Activated CD8-positive, alpha-beta memory T cell treated with anti-CD3 and anti-CD28 coated beads, Interleukin-2, amount 10 ng/mL, durations not matched to agents 7 days and 5 days (primary cell): ENCODE data around the gene PRG2. TPM values are rescaled to one million over a fixed set of nuclear protein-coding genes. Genes with fewer than 3 reads are reported as not detected.
"Not testable (repeated sequence)": the region's sequence is repeated elsewhere in the genome, so short reads cannot be mapped to it uniquely, and the experiment has no call there.

Source experiments
- ATAC-seq: fragments of 150-1000 bp; cut with Tn5 transposase; one replicate; pipeline ENCODE4 v1.10.0; 2021; ENCODE audit warnings: moderate library complexity
- CTCF ChIA-PET: fragments of 350-600 bp; sonication (Branson Sonifier 250); formaldehyde crosslinking; loops from one replicate; lab custom pipeline; 2021; ENCODE audit warnings: antibody characterized with exemption; lab: Charles Lee
- DNase-seq: peaks from one replicate; pipeline ENCODE4 v3.0.0-alpha.2; 2020
- H3K27ac Mint-ChIP-seq: one replicate; pipeline ENCODE4 v1.8.0; 2021; ENCODE audit warnings: mild to moderate bottlenecking, mixed read lengths
- H3K27me3 Mint-ChIP-seq: one replicate; pipeline ENCODE4 v1.8.0; 2021; ENCODE audit warnings: mixed read lengths
- H3K36me3 Mint-ChIP-seq: one replicate; pipeline ENCODE4 v1.8.0; 2021; ENCODE audit warnings: mild to moderate bottlenecking, mixed read lengths
- H3K4me1 Mint-ChIP-seq: one replicate; pipeline ENCODE4 v1.8.0; 2021; ENCODE audit warnings: mixed read lengths
- H3K4me3 Mint-ChIP-seq: one replicate; pipeline ENCODE4 v1.8.0; 2021; ENCODE audit warnings: mild to moderate bottlenecking, moderate library complexity, mixed read lengths
- H3K9me3 Mint-ChIP-seq: one replicate; pipeline ENCODE4 v1.8.0; 2022; ENCODE audit warnings: low read depth, mixed read lengths
- total RNA-seq, 2 experiments: library from RNA; stranded (reverse); gene quantifications; one replicate each; pipeline ENCODE4 v1.2.3, GENCODE V29; 2021

PRG2 gene
- total RNA-seq, 2 experiments from 2014 or later = 0.59 to 0.79 TPM

DNA sequence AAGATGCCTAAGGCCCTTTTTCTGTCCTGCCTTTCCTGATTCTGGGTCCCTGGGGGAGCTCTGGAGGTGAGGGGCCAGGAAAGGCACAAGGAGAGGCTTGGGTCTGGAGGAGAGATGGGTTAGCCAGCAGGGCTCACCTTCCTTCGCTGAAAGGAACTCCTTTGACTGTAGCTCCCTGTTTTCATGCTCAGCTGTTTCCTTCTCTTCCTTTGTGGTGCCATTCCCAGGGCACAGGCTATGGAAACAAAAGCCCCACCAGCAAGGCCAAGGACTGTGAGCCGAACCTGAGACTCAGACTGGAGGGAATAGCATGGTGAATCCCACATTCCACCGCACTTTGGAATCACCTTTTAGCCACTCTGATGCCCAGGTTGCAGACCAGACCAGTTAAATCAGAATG lies 26.0 kb upstream of the PRG2 start:
- Mint-ChIP-seq H3K9me3 (no peaks in the 10 kb centered on the region), H3K36me3 (peaks cover 74% of the 10 kb centered on the region), H3K27me3 (no peaks in the 10 kb centered on the region), H3K27ac (no peak overlapping the region), H3K4me1 (peaks cover 30% of the 10 kb centered on the region), H3K4me3 (no peak overlapping the region)
- ATAC-seq (no peak), DNase-seq (no peak)
- CTCF ChIA-PET = no interaction called here

DNA sequence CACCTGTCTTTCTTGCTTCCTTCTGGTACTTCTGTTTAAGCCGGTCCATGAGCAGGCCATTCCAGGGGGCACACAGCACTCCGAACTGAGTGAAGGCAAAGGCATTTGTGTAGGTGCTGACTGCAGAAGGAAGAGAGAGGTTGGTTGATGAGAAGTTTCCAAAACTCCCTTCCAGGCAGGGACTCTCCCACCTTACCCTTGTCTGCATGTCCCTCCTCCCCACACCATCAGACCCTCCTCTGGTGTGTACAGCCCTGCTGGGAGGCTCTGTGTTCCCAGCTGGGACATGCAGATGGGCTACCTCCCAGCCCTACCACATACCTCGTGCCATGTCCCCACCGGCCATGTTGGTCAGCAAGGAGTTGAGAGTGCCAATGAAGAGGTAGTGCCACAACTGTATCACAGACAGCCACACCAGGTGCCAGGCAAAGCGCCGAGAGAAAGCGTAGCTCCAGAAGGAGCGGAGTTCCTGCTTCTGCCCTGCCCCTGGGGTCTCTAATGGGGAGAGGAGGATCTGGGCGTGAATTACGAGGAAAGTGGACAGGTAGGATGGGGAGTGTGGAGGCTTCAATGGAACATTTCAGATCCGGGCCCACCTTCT lies 24.3 kb upstream of the PRG2 start:
- CTCF ChIA-PET = interaction anchor here (1.0 kb wide), 1 partner anchor 69 kb away, joined by 3 read pairs; no protein-coding TSS in a partner anchor
- DNase-seq = no peak
- ATAC-seq = no peak
- Mint-ChIP-seq H3K4me1 (peaks cover 26% of the 10 kb centered on the region), H3K27me3 (no peaks in the 10 kb centered on the region), H3K9me3 (no peaks in the 10 kb centered on the region), H3K4me3 (no peak overlapping the region), H3K27ac (no peak overlapping the region), H3K36me3 (peaks cover 72% of the 10 kb centered on the region)

DNA sequence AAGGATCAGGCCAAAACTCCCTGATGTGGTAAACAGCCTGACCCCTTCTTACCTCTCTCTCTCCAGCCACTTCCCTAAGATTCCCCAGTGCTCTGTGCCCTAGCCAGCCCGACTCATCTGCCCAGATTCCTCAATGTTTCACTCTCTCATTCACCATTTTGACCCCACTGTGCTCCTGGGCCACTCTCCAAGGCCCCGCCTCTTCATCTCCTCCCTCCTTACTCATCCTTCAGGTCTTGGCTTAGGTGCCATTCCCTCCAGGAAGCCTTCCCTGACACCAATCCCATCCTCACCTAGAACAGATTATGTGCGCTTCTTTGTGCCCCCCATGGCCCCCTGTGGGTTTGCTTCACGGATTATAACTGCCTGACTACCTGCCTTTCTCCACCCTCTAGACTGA lies 23.2 kb upstream of the PRG2 start:
- H3K36me3 Mint-ChIP-seq = peaks cover 73% of the 10 kb centered on the region
- H3K9me3 Mint-ChIP-seq = no peaks in the 10 kb centered on the region
- H3K27ac Mint-ChIP-seq = no peak overlapping the region
- no peak overlapping the region for H3K4me3 Mint-ChIP-seq
- CTCF ChIA-PET = no interaction called here
- peaks cover 25% of the 10 kb centered on the region for H3K4me1 Mint-ChIP-seq
- DNase-seq (no peak), ATAC-seq (no peak)
- H3K27me3 Mint-ChIP-seq = no peaks in the 10 kb centered on the region

DNA sequence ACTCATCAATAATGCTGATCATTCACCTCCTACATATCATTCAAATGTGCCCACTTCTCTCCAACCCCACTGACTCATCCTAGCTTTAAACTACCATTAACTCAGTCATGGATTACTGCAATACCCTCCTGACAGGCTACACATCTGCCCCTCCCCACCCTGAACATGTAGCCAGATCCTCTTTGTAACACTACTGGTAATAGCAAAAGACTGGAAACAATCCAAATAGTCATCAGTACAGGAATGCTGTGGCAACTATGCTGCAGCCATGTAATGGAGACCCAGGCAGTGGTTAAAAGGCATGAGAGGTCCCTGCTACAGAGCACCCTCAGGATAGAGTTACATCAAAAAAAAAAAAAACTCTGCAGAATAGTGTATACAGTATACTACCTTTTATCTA lies 19.8 kb upstream of the PRG2 start:
- H3K4me1 Mint-ChIP-seq = peaks cover 50% of the 10 kb centered on the region
- DNase-seq (no peak), ATAC-seq (no peak)
- H3K27me3 Mint-ChIP-seq = no peaks in the 10 kb centered on the region
- no peak overlapping the region for H3K27ac Mint-ChIP-seq
- H3K4me3 Mint-ChIP-seq = no peak overlapping the region
- H3K9me3 Mint-ChIP-seq = no peaks in the 10 kb centered on the region
- CTCF ChIA-PET = no interaction called here
- peaks cover 73% of the 10 kb centered on the region for H3K36me3 Mint-ChIP-seq

DNA sequence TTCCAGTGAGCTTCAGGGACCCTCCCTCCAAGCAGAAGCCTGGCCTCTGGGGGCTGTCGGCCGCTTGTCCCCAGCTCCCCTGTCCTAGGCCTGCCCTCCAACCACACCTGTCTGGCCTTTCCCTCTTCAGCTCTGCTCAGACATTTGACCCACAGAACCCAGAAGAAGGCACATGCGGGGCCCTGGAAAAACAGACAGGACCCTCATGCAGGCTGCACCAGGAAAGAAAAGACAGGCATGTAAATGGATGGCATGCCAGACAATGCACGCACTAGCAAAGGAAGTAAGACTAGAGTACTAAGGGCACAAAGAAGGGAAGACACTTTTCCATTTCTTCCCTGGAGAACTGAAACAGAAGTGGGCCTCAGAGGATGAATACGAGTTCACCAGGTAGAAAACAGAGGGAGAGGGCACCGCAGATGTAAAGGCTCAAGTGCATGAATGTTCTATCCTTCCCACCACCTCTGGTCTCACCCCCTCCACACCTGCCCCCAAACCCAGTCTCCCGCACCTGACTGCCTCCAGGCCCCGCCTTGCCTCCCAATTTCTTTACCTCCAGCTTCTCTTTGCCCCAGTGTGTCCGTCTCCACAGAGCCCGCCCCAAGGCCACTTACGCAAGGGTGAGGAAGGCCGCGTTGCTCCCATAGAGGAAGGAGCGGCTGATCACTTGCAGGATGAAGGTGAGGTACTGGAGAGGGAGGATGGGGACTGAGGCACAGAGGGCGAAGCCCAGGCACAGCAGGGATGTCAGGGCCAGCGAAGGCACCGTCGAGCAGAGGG lies 19.1 kb upstream of the PRG2 start:
- H3K27ac Mint-ChIP-seq = peak overlapping the region; percentile 34
- CTCF ChIA-PET = no interaction called here

DNA sequence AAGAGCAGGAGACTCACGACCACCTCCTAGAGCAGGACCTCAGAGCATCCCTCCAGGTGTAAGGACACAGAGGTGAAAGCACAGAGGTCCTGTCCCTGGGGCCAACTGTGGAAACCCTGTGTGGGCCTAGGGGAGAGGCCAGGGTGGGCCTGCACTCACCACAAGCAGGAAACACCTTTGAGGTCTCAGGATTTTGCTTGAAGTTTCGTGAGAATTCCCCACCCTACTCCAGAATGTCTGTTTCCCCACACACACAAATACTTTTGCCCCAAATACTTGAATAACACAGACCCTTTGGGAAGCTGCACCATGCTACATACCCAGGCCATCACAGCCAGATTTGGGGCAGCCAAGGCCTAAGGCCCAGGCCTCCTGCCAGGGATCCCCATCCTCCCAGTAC lies 18.3 kb upstream of the PRG2 start:
- DNase-seq = no peak
- no peaks in the 10 kb centered on the region for H3K9me3 Mint-ChIP-seq
- H3K27ac Mint-ChIP-seq = no peak overlapping the region
- H3K36me3 Mint-ChIP-seq = peaks cover 65% of the 10 kb centered on the region
- H3K4me1 Mint-ChIP-seq = peaks cover 50% of the 10 kb centered on the region
- CTCF ChIA-PET = no interaction called here
- H3K27me3 Mint-ChIP-seq = no peaks in the 10 kb centered on the region
- no peak overlapping the region for H3K4me3 Mint-ChIP-seq
- ATAC-seq = no peak

More for the DNA sequence above, 19.1 kb upstream of the PRG2 start:
- ATAC-seq (no peak), DNase-seq (no peak)
- Mint-ChIP-seq H3K27me3 (no peaks in the 10 kb centered on the region), H3K9me3 (no peaks in the 10 kb centered on the region), H3K4me1 (peaks cover 51% of the 10 kb centered on the region), H3K4me3 (no peak overlapping the region), H3K36me3 (peaks cover 70% of the 10 kb centered on the region)

DNA sequence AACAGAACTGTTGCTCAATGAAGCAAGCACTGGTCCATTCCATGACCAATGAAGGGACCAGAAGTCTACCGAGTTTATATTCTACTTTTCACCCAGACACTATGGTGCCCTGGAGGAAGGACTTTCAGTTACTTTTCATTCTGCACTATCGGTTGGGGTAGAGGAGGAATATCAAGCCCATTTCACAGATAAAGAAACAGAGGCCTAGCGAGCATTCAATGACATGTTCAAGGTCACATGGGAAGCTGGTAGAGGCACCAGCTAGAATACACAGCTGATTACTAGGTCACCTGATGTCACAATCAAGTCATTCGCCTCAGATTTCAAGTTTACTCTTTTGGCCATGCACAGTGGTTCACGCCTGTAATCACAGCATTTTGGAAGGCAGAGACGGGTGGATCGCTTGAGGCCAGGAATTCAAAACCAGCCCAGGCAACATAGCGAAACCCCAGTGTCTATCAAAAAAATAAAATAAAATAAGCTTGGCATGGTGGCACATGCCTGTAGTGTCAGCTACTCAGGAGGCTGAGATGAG lies 17.6 kb upstream of the PRG2 start:
- no peak for DNase-seq
- no peaks in the 10 kb centered on the region for H3K9me3 Mint-ChIP-seq
- H3K27me3 Mint-ChIP-seq = no peaks in the 10 kb centered on the region
- no peak overlapping the region for H3K4me3 Mint-ChIP-seq
- H3K4me1 Mint-ChIP-seq = peaks cover 48% of the 10 kb centered on the region
- no peak for ATAC-seq
- CTCF ChIA-PET = no interaction called here
- H3K36me3 Mint-ChIP-seq = peaks cover 57% of the 10 kb centered on the region
- peak overlapping the region; percentile 47 for H3K27ac Mint-ChIP-seq

DNA sequence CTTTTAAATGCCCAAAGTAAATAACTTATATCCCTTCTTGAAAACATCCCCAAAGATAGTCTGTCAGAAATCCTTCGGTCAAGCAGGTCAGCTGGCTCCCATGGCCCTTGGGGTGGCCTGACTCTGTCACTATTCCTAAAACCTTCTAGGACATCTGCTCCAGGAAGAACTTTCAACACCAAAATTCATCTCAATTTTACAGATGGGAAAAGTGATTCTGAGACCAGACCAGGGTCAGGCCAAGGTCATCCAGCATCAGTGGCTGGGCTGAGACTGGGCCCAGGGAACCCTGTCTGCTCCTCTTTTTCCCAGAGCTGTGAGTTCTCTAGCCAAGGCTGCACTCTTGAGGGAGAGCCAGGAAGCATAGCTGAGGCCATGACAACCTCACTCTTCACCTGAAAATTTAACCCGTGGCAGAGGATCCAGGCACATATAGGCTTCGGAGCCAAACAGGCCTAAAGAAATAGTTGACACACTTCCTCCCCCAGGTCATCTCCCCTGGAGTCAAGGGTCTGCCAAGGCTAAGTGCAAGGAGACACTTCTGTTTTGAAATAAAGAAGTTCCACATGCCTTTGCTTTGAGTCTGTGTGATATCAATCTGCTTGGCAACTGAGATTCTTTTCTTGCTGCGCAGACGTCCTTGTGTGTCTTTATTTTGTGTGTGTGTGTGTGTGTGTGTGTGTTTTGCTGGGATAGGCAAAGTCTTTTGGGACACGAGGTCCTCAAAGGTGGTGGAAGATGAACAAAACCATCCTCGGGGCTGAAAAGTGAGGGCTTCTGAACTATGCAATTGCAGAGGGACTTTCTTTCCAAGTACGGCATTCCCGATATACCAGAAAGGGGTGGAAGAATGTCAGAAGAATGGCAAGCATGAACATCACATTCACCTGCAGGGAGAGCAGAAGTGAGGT lies 16.8 kb upstream of the PRG2 start:
- H3K4me3 Mint-ChIP-seq = no peak overlapping the region
- CTCF ChIA-PET = interaction anchor here (1.2 kb wide), 1 partner anchor 47 kb away, joined by 3 read pairs; no protein-coding TSS in a partner anchor
- peaks cover 48% of the 10 kb centered on the region for H3K4me1 Mint-ChIP-seq
- H3K27ac Mint-ChIP-seq = peak overlapping the region; percentile 35
- H3K27me3 Mint-ChIP-seq = no peaks in the 10 kb centered on the region
- no peaks in the 10 kb centered on the region for H3K9me3 Mint-ChIP-seq
- DNase-seq = no peak
- ATAC-seq = no peak
- peaks cover 54% of the 10 kb centered on the region for H3K36me3 Mint-ChIP-seq

DNA sequence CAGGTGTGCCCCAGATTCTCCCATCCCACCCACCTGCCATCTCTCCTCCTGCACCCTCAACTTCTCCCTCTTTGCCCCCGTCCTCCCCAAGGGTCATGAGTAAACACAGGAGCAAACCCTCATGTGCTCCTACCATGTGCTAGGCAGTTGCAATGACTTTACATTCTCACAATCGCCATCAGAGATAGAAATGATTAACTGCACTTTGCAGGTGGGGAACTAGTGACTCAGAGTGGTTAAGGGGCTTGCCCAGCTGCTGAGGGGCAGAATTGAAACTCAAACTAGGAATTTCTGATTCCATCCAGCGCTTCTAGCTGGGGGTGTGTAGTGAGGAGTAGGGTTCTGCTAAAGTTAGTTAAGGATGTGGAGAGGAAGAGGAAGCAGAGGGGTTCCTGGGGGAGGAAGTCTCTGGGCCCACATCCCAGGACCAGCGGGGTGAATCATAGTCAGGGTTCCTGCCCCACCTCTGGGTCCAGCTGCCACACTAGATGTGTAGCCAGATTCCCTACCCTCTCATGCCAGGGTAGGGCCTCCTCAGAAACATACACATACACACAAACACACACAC lies 16.0 kb upstream of the PRG2 start:
- CTCF ChIA-PET = interaction anchor here (1.2 kb wide), 1 partner anchor 47 kb away, joined by 3 read pairs; no protein-coding TSS in a partner anchor
- no peak overlapping the region for H3K4me3 Mint-ChIP-seq
- H3K4me1 Mint-ChIP-seq = peaks cover 44% of the 10 kb centered on the region

DNA sequence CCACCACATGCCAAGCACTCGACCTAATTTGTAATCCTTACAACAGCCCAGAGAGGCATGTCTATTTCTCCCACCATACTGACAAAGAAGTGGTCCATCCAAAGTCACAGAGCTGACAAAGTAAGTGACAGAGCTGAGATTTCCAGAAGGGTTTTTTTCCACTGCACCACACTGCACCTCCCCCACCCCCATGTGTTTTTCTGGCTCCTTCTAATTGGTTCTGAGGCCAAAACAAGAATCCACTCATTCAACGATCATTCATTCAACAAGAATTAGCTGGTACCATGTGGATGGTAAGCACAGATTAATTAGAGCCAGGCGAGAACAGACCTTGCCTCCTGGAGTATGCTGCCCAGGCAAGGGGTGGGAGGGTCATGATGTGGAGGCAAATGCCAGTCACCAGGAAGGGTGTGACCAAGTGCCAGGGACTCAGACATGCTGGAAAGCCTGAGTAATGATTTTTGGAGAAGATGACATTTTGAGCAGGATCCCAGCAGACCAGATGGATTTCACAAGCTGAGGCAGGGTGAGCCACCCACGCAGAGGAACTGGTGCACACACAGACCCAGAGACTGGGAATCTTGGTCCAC lies 14.9 kb upstream of the PRG2 start:
- Mint-ChIP-seq H3K27me3 (no peaks in the 10 kb centered on the region), H3K36me3 (peaks cover 41% of the 10 kb centered on the region), H3K27ac (peak overlapping the region; percentile 12), H3K9me3 (no peaks in the 10 kb centered on the region), H3K4me1 (peaks cover 44% of the 10 kb centered on the region), H3K4me3 (no peak overlapping the region)
- CTCF ChIA-PET = interaction anchor here (0.6 to 0.7 kb wide), 2 partner anchors 33 to 816 kb away, joined by 3 read pairs; no protein-coding TSS in a partner anchor
- ATAC-seq (no peak), DNase-seq (no peak)

More for the DNA sequence above, 16.0 kb upstream of the PRG2 start:
- Mint-ChIP-seq H3K27me3 (no peaks in the 10 kb centered on the region), H3K36me3 (peaks cover 47% of the 10 kb centered on the region), H3K9me3 (no peaks in the 10 kb centered on the region), H3K27ac (peak overlapping the region; percentile 35)
- ATAC-seq (peak; percentile 75), DNase-seq (peak; percentile 58)

DNA sequence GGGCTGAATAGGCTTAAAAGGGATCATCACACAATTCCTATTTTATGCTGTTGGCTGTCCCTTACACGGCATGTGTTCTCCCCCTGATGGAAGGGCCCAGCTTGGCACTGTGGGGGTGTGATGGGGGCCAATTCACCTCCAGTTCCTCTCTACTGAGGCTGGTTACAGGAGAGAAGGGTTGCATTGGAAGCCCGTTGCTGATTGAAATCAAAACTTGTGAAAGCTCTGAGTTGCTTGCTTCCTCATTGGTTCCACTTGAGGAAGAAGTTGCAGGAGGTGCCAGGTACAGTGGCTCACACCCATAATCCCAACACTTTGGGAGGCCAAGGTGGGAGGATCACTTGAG lies 13.3 kb upstream of the PRG2 start:
- Mint-ChIP-seq H3K4me3 (no peak overlapping the region), H3K9me3 (no peaks in the 10 kb centered on the region), H3K4me1 (peaks cover 36% of the 10 kb centered on the region), H3K27me3 (no peaks in the 10 kb centered on the region), H3K27ac (no peak overlapping the region), H3K36me3 (peaks cover 28% of the 10 kb centered on the region)
- DNase-seq (no peak), ATAC-seq (no peak)
- CTCF ChIA-PET = interaction anchor here (1.1 kb wide), 1 partner anchor 55 kb away, joined by 3 read pairs; no protein-coding TSS in a partner anchor

DNA sequence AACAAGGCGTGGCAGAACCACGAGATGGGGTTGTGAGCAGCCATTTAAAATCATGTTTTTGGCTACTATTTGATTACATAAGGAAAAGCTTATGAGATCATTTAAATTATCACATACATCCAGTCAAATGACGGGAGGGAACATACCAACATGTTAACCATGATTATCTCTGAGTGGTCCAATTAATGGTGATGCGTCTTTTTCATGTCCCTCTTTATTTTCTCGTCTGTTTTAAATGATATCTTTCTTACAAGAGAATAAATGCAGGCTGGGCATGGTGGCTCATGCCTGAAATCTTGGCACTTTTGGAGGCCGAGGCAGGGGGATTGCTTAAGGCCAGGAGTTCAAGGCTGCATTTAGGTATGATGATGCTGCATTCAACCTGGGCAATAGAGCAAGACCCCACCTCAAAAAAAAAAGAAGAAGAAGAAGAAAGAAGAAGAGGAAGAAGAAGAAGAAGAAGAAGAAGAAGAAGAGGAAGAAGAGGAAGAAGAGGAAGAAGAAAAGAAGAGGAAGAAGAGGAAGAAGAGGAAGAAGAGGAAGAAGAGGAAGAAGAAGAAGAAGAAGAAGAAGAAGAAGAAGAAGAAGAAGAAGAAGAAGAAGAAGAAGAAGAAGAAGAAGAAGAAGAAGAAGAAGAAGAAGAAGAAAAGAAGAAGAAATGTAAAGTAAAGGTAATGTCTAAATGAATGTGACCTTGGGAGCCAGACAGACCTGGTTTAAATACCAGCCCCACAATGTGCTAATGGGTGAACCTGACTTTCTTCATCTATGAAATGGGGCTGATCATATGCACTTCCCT lies 12.8 kb upstream of the PRG2 start:
- H3K4me3 Mint-ChIP-seq, DNase-seq, H3K9me3 Mint-ChIP-seq, H3K27ac Mint-ChIP-seq, H3K27me3 Mint-ChIP-seq, ATAC-seq: not testable (repeated sequence)
- peaks cover 36% of the 10 kb centered on the region for H3K4me1 Mint-ChIP-seq
- peaks cover 28% of the 10 kb centered on the region for H3K36me3 Mint-ChIP-seq
- CTCF ChIA-PET = interaction anchor here (1.1 kb wide), 2 partner anchors 55 to 125 kb away, joined by 3 read pairs; no protein-coding TSS in a partner anchor
